Measurements from ENCODE around the gene SEMA4G. TPM values are rescaled to one million over a fixed set of nuclear protein-coding genes. Genes with fewer than 3 reads are reported as not detected.

The SEMA4G gene
- total and polyA plus RNA-seq, 2 of the 13 experiments (the other 11 are each of a cell fraction or from before 2014, with no cell fraction given): 46.2 to 207 TPM

GRCh38 chr10:100998991-100999741 is 29.9 kb downstream of the SEMA4G start (continued):
- peak; percentile 33 for TF ChIP-seq IKZF4 (CRISPR knock-in tag; IDR thresholded peaks at IDR 0.05; ENCODE audit: borderline replicate concordance, low read depth, not compliant biosample characterization)
- no peak for TF ChIP-seq ADNP (CRISPR knock-in tag; IDR thresholded peaks at IDR 0.05)
- TF ChIP-seq ZNF205 (CRISPR knock-in tag; IDR thresholded peaks at IDR 0.05): peak; percentile 56; the same call in 1 of the 2 replicates
- TF ChIP-seq ZNF788 (CRISPR knock-in tag; IDR thresholded peaks at IDR 0.05; ENCODE audit: borderline replicate concordance): 0 out of 2 replicates have a peak, but pooled peaks have one; percentile 4
- TF ChIP-seq ZNF607 (CRISPR knock-in tag; IDR thresholded peaks at IDR 0.05; ENCODE audit: borderline replicate concordance): peak; percentile 47
- TF ChIP-seq NFIB (CRISPR knock-in tag; IDR thresholded peaks at IDR 0.05; ENCODE audit: borderline replicate concordance): no peak
- TF ChIP-seq, protein P1, sequence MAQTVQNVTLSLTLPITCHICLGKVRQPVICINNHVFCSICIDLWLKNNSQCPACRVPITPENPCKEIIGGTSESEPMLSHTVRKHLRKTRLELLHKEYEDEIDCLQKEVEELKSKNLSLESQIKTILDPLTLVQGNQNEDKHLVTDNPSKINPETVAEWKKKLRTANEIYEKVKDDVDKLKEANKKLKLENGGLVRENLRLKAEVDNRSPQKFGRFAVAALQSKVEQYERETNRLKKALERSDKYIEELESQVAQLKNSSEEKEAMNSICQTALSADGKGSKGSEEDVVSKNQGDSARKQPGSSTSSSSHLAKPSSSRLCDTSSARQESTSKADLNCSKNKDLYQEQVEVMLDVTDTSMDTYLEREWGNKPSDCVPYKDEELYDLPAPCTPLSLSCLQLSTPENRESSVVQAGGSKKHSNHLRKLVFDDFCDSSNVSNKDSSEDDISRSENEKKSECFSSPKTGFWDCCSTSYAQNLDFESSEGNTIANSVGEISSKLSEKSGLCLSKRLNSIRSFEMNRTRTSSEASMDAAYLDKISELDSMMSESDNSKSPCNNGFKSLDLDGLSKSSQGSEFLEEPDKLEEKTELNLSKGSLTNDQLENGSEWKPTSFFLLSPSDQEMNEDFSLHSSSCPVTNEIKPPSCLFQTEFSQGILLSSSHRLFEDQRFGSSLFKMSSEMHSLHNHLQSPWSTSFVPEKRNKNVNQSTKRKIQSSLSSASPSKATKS (CRISPR knock-in tag; IDR thresholded peaks at IDR 0.05): no peak
- no peak for TF ChIP-seq SOX13 (IDR thresholded peaks at IDR 0.05)
- peak in 1 of 2 experiments; percentile 43; a peak in 2 of 4 replicates for TF ChIP-seq SOX13 (CRISPR knock-in tag; conservative IDR thresholded peaks at IDR 0.05 in 1 of 2, IDR thresholded peaks at IDR 0.05 in 1 of 2)
- no peak; the same call in 1 of the 2 replicates for TF ChIP-seq ZNF564 (CRISPR knock-in tag; IDR thresholded peaks at IDR 0.05)
- TF ChIP-seq STAT6 (CRISPR knock-in tag; IDR thresholded peaks at IDR 0.05; ENCODE audit: borderline replicate concordance): no peak
- no peak for TF ChIP-seq XBP1 (CRISPR knock-in tag; IDR thresholded peaks at IDR 0.05)
- no peak for TF ChIP-seq ZNF10 (CRISPR knock-in tag; IDR thresholded peaks at IDR 0.05; ENCODE audit: borderline replicate concordance, low read depth)
- TF ChIP-seq, protein P2, sequence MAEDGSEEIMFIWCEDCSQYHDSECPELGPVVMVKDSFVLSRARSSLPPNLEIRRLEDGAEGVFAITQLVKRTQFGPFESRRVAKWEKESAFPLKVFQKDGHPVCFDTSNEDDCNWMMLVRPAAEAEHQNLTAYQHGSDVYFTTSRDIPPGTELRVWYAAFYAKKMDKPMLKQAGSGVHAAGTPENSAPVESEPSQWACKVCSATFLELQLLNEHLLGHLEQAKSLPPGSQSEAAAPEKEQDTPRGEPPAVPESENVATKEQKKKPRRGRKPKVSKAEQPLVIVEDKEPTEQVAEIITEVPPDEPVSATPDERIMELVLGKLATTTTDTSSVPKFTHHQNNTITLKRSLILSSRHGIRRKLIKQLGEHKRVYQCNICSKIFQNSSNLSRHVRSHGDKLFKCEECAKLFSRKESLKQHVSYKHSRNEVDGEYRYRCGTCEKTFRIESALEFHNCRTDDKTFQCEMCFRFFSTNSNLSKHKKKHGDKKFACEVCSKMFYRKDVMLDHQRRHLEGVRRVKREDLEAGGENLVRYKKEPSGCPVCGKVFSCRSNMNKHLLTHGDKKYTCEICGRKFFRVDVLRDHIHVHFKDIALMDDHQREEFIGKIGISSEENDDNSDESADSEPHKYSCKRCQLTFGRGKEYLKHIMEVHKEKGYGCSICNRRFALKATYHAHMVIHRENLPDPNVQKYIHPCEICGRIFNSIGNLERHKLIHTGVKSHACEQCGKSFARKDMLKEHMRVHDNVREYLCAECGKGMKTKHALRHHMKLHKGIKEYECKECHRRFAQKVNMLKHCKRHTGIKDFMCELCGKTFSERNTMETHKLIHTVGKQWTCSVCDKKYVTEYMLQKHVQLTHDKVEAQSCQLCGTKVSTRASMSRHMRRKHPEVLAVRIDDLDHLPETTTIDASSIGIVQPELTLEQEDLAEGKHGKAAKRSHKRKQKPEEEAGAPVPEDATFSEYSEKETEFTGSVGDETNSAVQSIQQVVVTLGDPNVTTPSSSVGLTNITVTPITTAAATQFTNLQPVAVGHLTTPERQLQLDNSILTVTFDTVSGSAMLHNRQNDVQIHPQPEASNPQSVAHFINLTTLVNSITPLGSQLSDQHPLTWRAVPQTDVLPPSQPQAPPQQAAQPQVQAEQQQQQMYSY (CRISPR knock-in tag; IDR thresholded peaks at IDR 0.05): 0 out of 2 replicates have a peak, but pooled peaks have one; percentile 3
- no peak for TF ChIP-seq MBNL3 (CRISPR knock-in tag; conservative IDR thresholded peaks at IDR 0.05)
- no peak for TF ChIP-seq MTF1 (CRISPR knock-in tag; IDR thresholded peaks at IDR 0.05)
- no peak for TF ChIP-seq KDM6A (CRISPR knock-in tag; IDR thresholded peaks at IDR 0.05; ENCODE audit: low read depth)
- TF ChIP-seq, protein P3, sequence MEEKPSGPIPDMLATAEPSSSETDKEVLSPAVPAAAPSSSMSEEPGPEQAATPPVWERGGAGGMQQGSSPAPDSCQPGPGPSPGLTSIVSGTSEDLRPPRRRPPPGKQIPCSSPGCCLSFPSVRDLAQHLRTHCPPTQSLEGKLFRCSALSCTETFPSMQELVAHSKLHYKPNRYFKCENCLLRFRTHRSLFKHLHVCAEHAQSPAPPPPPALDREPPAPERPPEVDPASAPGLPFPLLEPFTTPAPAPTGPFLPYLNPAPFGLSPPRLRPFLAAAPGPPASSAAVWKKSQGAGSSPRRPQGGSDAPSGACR (CRISPR knock-in tag; IDR thresholded peaks at IDR 0.05): no peak; the same call in 1 of the 2 replicates
